Measurements from ENCODE around the gene USP44. TPM values are rescaled to one million over a fixed set of nuclear protein-coding genes. Genes with fewer than 3 reads are reported as not detected.

The USP44 gene
- total and polyA plus RNA-seq, 2 of the 4 experiments (the other 2 are of a cell fraction): 13.0 to 33.5 TPM

DNA sequence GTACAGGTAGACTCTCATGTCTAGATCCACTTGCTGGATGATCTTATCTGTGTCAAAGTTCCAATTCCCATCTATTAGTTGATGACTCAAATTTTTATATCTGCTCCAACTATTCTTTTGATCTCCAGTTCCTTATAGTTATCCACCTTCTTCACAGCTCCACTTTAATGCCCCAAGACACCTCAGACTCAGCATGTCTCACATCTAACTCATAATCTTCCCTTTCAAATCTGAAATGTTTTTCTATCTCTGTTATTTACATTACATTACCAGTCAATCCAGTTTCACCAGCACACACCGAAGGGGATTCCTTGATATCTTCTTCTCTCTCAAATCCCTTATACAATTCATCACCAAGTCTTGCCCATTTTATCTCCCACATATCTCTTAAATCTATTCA, 81.0 kb downstream of the USP44 start:
- Histone ChIP-seq H3K14ac (replicated peaks; ENCODE audit: low read depth, low read length) (no peak overlapping the region), H4K8ac (ENCODE audit: low read depth in 2 of 2, low read length in 2 of 2) (no peak overlapping the region), H3K79me1 (ENCODE audit: low read depth in 1 of 2, low read length in 2 of 2) (peaks cover 0 to 5% of the 10 kb centered on the region in 2 experiments; a peak in 1 of 4 replicates), H2AK9ac (replicated peaks; ENCODE audit: low read depth, low read length, poor library complexity) (no peak overlapping the region), H3K9ac (ENCODE audit: low read depth, low read length) (no peak overlapping the region), H4K20me1 (ENCODE audit: insufficient read depth, low read length) (peaks cover 4% of the 10 kb centered on the region; the same call in 1 of the 2 replicates), H2AK5ac (ENCODE audit: low read depth, low read length) (no peak overlapping the region), H3K18ac (ENCODE audit: low read depth, low read length) (no peak overlapping the region), H4K91ac (ENCODE audit: insufficient read depth, low read depth, low read length) (no peak overlapping the region), H3K9me1 (ENCODE audit: insufficient read depth, low read length) (no peaks in the 10 kb centered on the region), H3K23ac (ENCODE audit: low read depth, low read length) (no peak overlapping the region), H3K4me3 (ENCODE audit: insufficient read depth, low read depth, low read length) (no peak overlapping the region), H3K4ac (ENCODE audit: low read depth, low read length) (no peak overlapping the region), H3K27me3 (ENCODE audit: control insufficient read depth, insufficient read depth, low read length) (0 out of 2 replicates have a peak, but pooled peaks cover 2% of the 10 kb centered on the region), H4K5ac (ENCODE audit: low read depth, low read length) (no peak overlapping the region), H3K4me1 (ENCODE audit: control insufficient read depth, insufficient read depth, low read length) (no peaks in the 10 kb centered on the region), H3K36me3 (ENCODE audit: control insufficient read depth, insufficient read depth, low read length) (no peaks in the 10 kb centered on the region), H2AFZ (replicated peaks; ENCODE audit: low read length, poor library complexity) (no peak overlapping the region), H2BK5ac (ENCODE audit: low read depth, low read length, poor library complexity, severe bottlenecking) (no peak overlapping the region), H3K4me2 (ENCODE audit: low read depth, low read length) (no peak overlapping the region), H2BK120ac (ENCODE audit: low read depth, low read length) (no peak overlapping the region), H2BK15ac (ENCODE audit: low read depth, low read length) (no peak overlapping the region), H3K56ac (ENCODE audit: extremely low read depth, insufficient read depth, low read length) (no peak overlapping the region), H2BK20ac (ENCODE audit: low read depth, low read length) (no peak overlapping the region), H3K9me3 (ENCODE audit: control insufficient read depth, insufficient read depth, low read length) (no peaks in the 10 kb centered on the region), H3K27ac (ENCODE audit: insufficient read depth, low read length) (no peak overlapping the region)
- DNase-seq: no peak
- WGBS, 2 experiments (ENCODE audit: extremely low coverage in 2 of 2, insufficient read length in 1 of 2): 60% methylated on average over 1 of the region's 1 CpG; no CpG with 5 or more reads in 1 of the 2 experiments
- BruUV-seq (replicated peaks): no TSS peak
- intact Hi-C loops (cut with micrococcal nuclease) (loop anchor here (5.0 kb wide), 2 partner anchors 133 to 353 kb away; no protein-coding TSS in a partner anchor), dilution Hi-C loops (cut with HindIII; ENCODE audit: low sequenced_read_pairs, unreplicated experiment) (no loop called here), in situ Hi-C loops (cut with MboI; ENCODE audit: low sequenced_read_pairs) (no loop called here)
- TF ChIP-seq CHD1 (IDR thresholded peaks at IDR 0.05; ENCODE audit: low read depth, low read length): no peak
- no peak for TF ChIP-seq MXI1 (IDR thresholded peaks at IDR 0.05; ENCODE audit: borderline replicate concordance, low read depth, low read length)
- no peak for TF ChIP-seq RAD21 (IDR thresholded peaks at IDR 0.05; ENCODE audit: low read length)
- TF ChIP-seq, protein P1, sequence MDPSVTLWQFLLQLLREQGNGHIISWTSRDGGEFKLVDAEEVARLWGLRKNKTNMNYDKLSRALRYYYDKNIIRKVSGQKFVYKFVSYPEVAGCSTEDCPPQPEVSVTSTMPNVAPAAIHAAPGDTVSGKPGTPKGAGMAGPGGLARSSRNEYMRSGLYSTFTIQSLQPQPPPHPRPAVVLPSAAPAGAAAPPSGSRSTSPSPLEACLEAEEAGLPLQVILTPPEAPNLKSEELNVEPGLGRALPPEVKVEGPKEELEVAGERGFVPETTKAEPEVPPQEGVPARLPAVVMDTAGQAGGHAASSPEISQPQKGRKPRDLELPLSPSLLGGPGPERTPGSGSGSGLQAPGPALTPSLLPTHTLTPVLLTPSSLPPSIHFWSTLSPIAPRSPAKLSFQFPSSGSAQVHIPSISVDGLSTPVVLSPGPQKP (IDR thresholded peaks at IDR 0.05; ENCODE audit: borderline replicate concordance, low read depth, low read length): no peak
- no peak for TF ChIP-seq SMC3 (IDR thresholded peaks at IDR 0.05; ENCODE audit: low read depth, low read length)
- TF ChIP-seq BHLHE40 (IDR thresholded peaks at IDR 0.05; ENCODE audit: low read depth, low read length): no peak
- ChIA-PET CTCF (no interaction called here), POLR2A (ENCODE audit: unreplicated experiment) (no interaction called here)
- ATAC-seq (ENCODE audit: low read depth): no peak

Other genes with a start within 250 kb of the USP44 start
- gene METAP2, start 77.3 kb downstream of the USP44 start, total RNA-seq (2012; rRNA removed): 72.9 and 108 TPM in 2 replicates
- 51.7 and 62.5 TPM in 2 replicates for gene METAP2, start 77.3 kb downstream of the USP44 start, polyA plus RNA-seq (2012; rRNA removed)
- 38.6 and 56.6 TPM in 2 replicates for gene NTN4, start 239.3 kb upstream of the USP44 start, total RNA-seq (2012; rRNA removed)
- 41.9 and 54.6 TPM in 2 replicates for gene NTN4, start 239.3 kb upstream of the USP44 start, polyA plus RNA-seq (2012; rRNA removed)

Data from IMR-90 (cell line).